ENCODE results near the gene CAPN5. TPM values are rescaled to one million over a fixed set of nuclear protein-coding genes. Genes with fewer than 3 reads are reported as not detected.

CAPN5 gene
- total and polyA plus RNA-seq, 2 of the 8 experiments (the other 6 are each of a cell fraction or from before 2014, with no cell fraction given) = 21.5 to 22.4 TPM

GRCh38 chr11:77079666-77080065, 12.9 kb downstream of the CAPN5 start:
- no peak for FAIRE-seq
- Histone ChIP-seq H3K4me1 (replicated peaks in 1 of 4; ENCODE audit: control insufficient read depth in 3 of 4, insufficient read depth in 4 of 4, low read length in 3 of 4) (no peaks in the 10 kb centered on the region; a peak in 2 of 7 replicates), H3K23ac (ENCODE audit: insufficient read length) (no peak overlapping the region), H3K9me3 (ENCODE audit: insufficient read depth in 2 of 2, low read depth in 1 of 2, low read length in 1 of 2) (no peaks in the 10 kb centered on the region), H3K56ac (replicated peaks; ENCODE audit: insufficient read length, low read depth, low read length) (no peak overlapping the region), H2AFZ (ENCODE audit: low read length) (no peak overlapping the region), H4K8ac (ENCODE audit: extremely low read depth, insufficient read depth, low read length) (no peak overlapping the region), H2AK5ac (ENCODE audit: low read depth, low read length) (no peak overlapping the region), H3K23me2 (ENCODE audit: low read depth, low read length) (no peaks in the 10 kb centered on the region), H2BK20ac (ENCODE audit: low read length) (no peak overlapping the region), H2BK15ac (ENCODE audit: low read length) (no peak overlapping the region), H3K36me3 (ENCODE audit: control insufficient read depth in 2 of 4, insufficient read depth in 4 of 4, low read length in 3 of 4) (no peaks in the 10 kb centered on the region), H3K9ac (replicated peaks in 1 of 4; ENCODE audit: extremely low read depth in 1 of 4, low read depth in 3 of 4, low read length in 3 of 4) (no peak overlapping the region), H3K14ac (ENCODE audit: insufficient read length) (no peak overlapping the region), H4K20me1 (replicated peaks in 1 of 2; ENCODE audit: control insufficient read depth in 1 of 2, insufficient read depth in 2 of 2, low read length in 2 of 2) (peaks cover 0 to 5% of the 10 kb centered on the region in 2 experiments), H3K18ac (ENCODE audit: extremely low read depth, low read length) (no peak overlapping the region), H2BK12ac (ENCODE audit: low read depth, low read length) (no peak overlapping the region), H3K4me3 (ENCODE audit: extremely low read depth in 1 of 4, insufficient read depth in 2 of 4, low read depth in 3 of 4, low read length in 4 of 4) (no peak overlapping the region), H3K27ac (ENCODE audit: low read depth, low read length) (no peak overlapping the region), H3K27me3 (replicated peaks in 1 of 4; ENCODE audit: control insufficient read depth in 3 of 4, extremely low read depth in 1 of 4, insufficient read depth in 3 of 4, low read length in 3 of 4) (no peaks in the 10 kb centered on the region), H2BK120ac (replicated peaks; ENCODE audit: low read depth, low read length) (no peak overlapping the region), H4K91ac (replicated peaks; ENCODE audit: insufficient read length, low read length) (no peak overlapping the region), H3K4me2 (ENCODE audit: insufficient read depth in 1 of 2, low read depth in 2 of 2, low read length in 2 of 2) (no peak overlapping the region), H3K79me1 (ENCODE audit: low read depth, low read length) (no peaks in the 10 kb centered on the region; the same call in 1 of the 2 replicates), H3K4ac (replicated peaks; ENCODE audit: insufficient read length, low read depth, low read length) (no peak overlapping the region), H4K5ac (ENCODE audit: insufficient read length, low read depth, low read length) (no peak overlapping the region), H2BK5ac (ENCODE audit: low read depth, low read length) (no peak overlapping the region), H3K79me2 (ENCODE audit: control insufficient read depth in 1 of 2, insufficient read depth in 2 of 2, low read length in 2 of 2) (no peaks in the 10 kb centered on the region)
- no peak for DNase-seq (ENCODE audit: low read depth in 1 of 2, low spot score in 2 of 2)
- ChIA-PET POLR2A (ENCODE audit: partially characterized antibody) (no interaction called here), CTCF (ENCODE audit: partially characterized antibody) (interaction anchor here (0.5 to 8.4 kb wide), 5 partner anchors 13 to 1547 kb away, joined by 3 to 95 read pairs (median 4); no protein-coding TSS in a partner anchor)
- 93% methylated on average over 2 of the region's 2 CpGs; no CpG with 5 or more reads in 1 of the 2 experiments for WGBS, 2 experiments (ENCODE audit: extremely low coverage in 1 of 2, insufficient coverage in 1 of 2, insufficient read length in 1 of 2, insufficient replicate concordance in 2 of 2, low coverage in 1 of 2, low lambda C conversion rate in 2 of 2, missing lambda C conversion rate in 1 of 2)
- TF ChIP-seq BACH1 (IDR thresholded peaks at IDR 0.05; ENCODE audit: low read length) (no peak), RFX5 (IDR thresholded peaks at IDR 0.05; ENCODE audit: borderline replicate concordance, low read depth, low read length) (no peak), NRF1 (IDR thresholded peaks at IDR 0.05; ENCODE audit: low read depth, low read length) (no peak), PHF8 (conservative IDR thresholded peaks at IDR 0.05; ENCODE audit: low read depth, low read length) (no peak), MAFK (IDR thresholded peaks at IDR 0.05; ENCODE audit: low read depth, low read length) (no peak), CHD1 (IDR thresholded peaks at IDR 0.05; ENCODE audit: low read depth, low read length) (no peak), BCL11A (IDR thresholded peaks at IDR 0.05; ENCODE audit: low read depth in 2 of 2, low read length in 2 of 2) (no peak)
